GM12892 (cell line): ENCODE data around the gene NUDC.

Experiments used
- POLR2A ChIP-seq: IDR thresholded peaks from 2 replicates; pipeline ENCODE4 v1.6.1; 2011; ENCODE audit warnings: low read depth, low read length, control low read depth
- POLR2AphosphoS5 ChIP-seq: IDR thresholded peaks from 2 replicates; pipeline ENCODE4 v1.6.1; 2011; ENCODE audit warnings: low read depth, low read length, control low read depth

DNA sequence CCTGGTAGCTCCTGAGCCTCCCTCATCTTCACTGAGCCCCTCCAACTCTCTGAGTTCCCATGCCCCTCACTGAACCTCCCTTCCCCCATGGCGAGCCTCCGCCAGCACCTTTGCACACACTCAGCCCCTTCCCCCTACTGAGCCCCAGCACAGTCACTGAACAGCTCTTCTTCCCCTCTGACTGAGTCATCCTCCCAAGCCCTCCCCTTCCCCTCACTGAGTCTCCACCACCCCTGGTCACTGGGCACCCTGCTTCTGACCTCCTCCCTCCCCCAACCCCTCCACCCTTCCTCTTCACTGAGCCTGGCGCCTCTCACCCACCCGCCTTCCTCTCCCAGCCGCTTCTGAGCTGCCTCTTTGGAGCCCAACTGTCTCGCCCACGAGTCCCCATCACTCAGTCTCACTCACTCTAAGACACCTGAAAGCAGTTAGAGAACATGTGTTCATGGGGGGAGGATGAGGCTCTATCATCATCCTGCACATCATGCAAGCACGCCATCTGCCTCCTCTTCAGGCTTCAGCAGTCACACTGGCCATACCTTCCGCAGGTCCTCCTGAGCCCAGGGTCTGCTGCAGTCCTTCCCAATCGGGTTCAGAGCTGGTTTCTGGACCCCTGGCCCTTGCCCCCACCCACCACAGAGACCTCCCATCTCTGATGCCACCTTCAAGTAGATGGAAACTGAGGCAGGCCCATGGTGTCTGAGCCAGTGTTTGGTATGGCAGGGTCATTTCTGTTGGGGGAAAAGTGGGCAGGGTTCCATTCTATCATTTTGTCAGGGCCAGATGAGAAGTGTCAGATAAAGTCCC is 70.0 kb downstream of the NUDC start:
- TF ChIP-seq POLR2AphosphoS5 (no peak), POLR2A (no peak)
